HG02884 (cell line): ENCODE results near the gene TAL1.

Experiments used
- ATAC-seq: cut with Tn5 transposase; IDR thresholded peaks from one replicate; pipeline ENCODE4 v1.9.1; 2021; ENCODE audit warnings: mild to moderate bottlenecking, moderate library complexity; ENCODE audit not compliant: unreplicated experiment

Gene TAL1

GRCh38 chr1:47189844-47190508 lies 42.0 kb downstream of the TAL1 start, which contains the start of gene PDZK1IP1:
PDZK1IP1 (minus strand) TSS chr1:47190036; CDS start chr1:47189932, 104 bp downstream.
- ATAC-seq: no peak

GRCh38 chr1:47188791-47189785 lies 42.9 kb downstream of the TAL1 start:
- ATAC-seq: no peak

GRCh38 chr1:47187926-47188250 lies 44.1 kb downstream of the TAL1 start:
- ATAC-seq: no peak

DNA sequence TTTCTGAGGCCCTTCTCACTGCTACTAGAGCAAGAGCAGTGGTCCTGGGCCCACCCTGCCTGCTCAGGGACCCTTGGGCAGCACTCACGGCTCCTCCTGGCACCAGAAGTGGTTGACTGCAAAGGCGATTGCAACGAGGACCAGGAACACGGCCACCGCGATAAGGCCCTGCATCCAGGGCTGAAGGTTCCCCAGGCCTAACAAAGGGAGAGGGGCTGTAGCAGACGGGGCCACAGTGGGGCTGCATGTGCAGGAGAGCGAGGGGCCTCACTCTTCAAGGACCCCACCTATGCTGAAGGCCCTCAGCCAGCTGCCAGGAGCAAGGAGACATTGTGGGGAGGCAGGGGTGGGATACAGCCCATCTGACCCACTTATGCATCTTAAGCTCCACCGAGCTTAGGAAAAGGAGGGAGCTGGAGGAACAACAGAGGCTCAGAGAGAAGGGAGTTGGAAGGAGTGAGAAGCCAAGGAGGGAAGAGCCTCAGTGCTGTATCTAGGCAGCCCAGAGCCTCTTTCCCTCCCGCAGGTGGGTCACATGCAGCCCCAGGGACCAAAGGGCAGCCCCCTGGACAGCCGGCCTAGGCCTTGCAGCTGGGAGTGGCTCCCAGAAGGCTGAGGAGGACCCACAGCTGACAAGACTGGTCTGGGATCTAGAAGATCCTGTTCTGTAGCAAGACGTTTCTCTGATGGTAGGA lies 44.6 kb downstream of the TAL1 start:
- no peak for ATAC-seq

DNA sequence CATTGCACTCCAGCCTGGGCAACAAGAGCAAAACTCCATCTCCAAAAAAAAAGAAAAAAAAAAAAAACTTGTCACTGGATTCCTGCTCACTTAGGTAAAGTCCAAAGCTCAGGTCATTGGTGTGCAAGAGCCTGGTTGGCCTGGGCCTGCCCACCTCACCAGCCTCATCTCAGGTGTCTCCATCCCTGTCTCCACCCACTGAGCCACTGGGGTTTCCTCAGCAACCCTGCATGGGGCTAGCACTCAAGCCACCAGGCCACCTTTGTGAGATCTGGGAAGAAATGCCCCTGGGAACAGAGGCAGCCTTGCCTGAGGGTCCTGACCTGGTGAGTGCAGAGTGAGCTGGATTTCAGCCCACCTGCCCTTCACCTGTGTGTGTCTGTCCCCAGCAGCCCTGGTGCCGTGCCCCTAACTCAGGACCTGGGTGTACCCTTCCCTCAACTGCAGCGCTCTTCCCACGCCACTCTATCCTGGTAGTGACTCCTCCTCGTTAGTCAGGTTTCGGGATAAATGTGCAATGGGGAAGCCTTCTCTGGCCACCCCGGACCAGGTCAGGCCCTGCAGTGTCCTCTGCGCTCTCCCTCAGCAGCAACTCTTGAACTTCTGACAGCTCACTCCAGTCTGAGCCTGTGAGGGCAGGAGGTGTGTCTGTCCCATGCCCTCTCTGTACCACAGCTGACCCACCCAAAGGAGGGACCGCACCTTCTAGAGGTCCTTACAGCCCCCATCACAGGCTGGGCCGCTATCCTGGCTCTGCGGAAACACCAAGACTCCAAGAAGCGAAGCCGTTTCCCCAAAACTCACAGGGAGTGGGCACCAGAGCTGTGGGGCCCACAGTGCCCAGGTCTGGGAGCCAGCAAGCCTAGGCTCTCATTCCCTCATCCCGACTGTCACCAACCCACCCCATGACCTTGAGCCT lies 45.5 kb downstream of the TAL1 start:
- ATAC-seq: no peak

- no peak for ATAC-seq
Measured at GRCh38 chr1:47184822-47185677, 47.0 kb downstream of the TAL1 start.

DNA sequence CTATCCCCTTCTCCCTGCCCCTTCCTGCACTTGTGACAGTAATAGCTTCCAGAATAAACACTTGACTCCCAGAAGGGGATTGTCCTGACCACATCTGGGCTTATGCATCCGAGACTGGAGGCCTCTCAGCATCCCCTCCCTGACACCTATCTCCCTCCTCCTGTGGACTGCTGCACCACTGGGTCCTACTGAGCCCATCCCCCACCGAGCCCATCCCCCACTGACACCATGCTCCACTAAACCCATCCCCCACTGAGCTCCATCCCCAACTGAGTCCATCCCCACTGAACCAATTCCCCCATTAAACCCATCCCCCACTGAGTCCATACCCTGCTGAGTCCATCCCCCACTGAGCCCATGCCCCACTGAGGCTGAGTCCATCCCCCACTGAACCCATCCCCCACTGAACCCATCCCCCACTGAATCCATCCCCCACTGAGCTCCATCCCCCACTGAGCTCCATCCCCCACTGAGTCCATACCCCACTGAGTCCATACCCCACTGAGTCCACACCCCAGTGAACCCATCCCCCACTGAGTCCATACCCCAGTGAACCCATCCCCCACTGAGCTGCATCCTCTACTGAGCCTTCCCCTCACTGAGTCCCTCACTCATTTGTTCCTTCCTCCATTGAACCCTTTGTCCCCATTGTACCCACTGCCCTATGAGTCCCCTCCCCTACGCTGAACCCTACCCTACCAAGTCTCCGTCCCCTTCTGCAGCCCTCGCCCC lies 47.8 kb downstream of the TAL1 start:
- ATAC-seq: no peak

DNA sequence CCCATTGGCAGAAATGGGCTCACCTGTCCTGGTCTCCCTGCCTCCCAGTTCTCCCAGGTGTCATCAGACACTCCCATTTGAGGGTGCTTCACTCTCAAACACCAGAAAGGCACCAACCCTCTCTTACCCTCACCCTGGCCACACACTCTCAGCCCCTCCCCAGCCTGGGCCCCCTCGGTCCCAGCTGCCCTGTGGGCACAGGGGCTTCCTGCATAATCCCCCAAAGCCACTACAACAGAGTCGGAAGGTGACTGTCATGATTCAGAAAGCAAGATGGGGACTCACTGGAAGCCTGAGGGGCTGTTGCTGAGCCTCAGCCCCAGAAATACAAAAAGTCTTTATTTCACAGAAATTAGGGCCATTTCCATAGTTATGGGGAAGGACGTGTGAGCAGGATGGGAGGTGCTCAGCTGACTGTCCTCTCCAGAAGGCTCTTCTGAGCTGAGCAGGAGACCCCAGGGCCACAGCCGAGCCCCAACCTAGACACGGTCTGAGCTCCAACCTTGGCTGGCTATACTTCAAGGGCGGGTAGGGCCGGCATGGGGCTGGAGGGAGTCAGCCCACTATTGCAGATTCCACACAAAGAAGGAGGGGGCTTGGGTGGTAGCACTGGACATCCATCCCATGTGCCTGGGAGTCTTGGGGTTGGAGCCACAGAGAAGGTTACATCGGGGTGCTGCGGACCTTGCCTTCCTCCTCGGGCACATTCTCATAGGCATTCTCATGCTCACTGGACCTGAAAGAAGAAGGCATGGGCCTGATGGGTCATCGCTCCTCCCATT lies 48.5 kb downstream of the TAL1 start:
- no peak for ATAC-seq

- ATAC-seq: no peak
Measured at GRCh38 chr1:47182676-47183235, 49.3 kb downstream of the TAL1 start.

DNA sequence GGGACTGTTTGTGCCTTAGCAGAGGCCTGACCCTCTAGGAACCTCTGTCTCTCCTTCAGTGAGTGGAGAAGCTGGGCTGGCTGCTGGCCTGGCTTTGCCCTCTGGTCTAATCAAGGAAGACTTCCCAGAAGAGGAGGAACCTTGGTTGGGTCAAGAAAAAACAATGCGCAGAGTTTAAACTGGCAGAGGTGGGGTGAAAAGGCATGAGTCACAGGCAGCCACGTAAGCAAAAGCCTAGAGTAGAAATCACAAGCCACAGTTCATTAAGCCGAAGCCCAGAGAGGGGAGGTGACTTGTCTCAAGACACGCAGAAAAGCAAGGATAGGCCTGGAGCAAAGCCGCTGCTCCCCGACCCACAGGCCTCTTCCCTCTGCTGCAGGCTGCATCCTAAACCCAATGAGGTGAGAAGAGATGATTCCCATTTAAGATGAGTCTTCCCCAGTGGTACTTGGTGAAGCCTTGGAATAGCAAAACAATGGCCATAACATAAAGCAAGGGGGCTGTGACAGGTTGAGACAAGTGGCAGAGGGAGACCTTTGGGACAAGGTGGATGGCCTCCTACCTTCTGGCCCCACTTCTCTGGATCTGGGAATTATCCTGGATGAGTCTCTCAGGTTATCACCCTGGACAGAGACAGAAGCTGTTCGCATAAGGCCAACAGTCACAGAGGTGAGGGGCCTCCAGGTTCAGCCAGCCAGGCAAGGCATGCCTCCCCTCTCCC lies 49.9 kb downstream of the TAL1 start:
- no peak for ATAC-seq

- no peak for ATAC-seq
Measured at GRCh38 chr1:47181095-47181954, 50.7 kb downstream of the TAL1 start.

DNA sequence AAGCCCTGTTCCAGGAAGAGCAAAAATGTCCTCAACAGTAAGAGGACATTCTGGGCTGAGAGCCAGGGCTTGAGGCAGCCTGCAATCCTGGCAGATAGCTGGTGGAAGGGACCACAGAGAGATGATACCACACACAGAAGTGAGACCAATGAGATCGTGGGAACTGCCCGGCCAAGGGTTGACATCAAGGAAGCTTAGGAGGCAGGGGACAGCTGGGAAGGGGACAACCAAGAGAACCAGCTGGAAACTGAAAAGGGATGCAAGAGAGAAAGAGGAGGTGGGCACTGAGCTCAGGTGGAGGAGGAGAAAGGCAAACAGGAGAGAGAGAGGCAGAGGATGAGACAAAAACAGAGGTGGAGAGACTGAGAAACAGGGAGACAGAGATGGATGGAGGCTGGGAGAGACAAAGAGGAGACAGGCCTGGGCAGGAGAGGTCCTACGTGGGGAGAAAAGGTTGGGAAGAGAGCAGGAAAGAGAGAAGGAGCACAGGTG lies 51.4 kb downstream of the TAL1 start:
- no peak for ATAC-seq

DNA sequence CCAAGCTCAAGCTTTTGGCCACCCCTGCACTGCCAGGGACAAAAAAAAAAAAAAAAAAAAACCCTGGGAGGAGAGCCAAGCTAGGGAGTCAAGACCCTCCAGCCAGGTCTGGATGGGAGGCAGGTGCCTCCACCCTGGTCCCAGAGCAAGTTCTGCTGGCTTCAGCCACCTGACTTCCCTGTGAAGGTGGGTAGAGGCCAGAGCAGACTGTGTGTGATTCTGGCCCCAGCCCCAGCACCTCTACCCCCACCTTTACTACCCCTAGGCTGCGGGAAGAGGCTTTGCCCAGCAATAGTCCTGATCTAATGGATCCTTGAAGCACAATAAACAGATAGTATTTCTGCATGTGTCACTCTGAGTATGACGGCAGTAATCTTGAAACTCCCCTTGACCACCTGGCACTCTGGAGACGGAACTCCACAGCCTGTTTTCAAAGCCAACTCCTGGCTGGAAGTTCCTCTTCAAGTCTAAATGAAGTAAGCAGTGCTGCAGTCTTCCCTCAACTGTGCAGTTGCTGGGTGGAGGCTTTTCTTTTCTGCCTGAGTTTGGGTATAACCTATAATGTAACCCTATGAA lies 51.9 kb downstream of the TAL1 start:
- no peak for ATAC-seq

DNA sequence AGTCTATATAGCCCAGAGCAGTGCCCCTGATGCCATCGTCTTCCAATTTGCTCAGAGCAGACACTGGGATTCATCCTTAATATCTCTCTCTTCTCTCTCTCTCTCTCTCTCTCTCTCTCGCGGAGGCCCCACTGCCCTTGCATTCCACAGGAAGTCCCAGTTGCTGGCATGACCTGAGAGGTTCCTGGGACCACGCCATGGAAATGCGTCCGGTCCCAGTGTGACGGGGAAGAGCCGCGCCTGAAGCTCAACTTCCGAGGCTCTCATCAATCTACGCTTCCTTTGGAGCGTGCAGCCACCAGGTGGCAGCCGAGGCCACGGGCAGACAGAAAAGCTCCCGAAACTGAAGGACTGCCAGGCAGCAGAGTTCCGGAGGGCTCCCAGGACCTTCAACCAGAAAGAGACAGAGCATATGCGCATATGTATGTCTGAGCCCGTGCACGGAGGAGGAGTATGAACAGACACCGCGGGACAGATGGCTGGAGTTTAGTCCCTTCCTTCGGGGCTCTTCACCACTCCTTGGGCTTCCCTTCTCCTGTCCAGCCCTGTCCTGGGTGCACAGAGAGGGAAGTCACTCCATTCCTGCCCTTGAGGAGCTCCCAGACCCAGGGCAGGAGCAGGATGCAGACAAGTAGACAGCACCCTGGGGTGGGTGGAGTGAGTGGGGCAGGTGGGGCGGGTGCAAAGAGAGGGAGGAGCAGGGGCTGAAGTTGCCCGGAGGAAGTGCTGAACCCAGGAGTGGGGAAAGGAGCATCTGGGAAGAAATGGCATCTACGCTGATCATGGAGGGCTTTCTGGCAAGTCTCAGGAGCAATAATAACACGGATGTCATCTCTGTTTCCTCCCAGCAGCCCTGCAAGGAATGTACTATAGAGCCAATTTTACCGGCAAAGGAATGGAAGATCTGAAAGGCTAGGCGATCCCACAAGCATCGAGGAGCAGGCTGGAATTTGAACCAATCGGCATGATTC lies 52.7 kb downstream of the TAL1 start:
- peak; percentile 86 for ATAC-seq

GRCh38 chr1:47178654-47179016 lies 53.4 kb downstream of the TAL1 start:
- ATAC-seq: no peak
